DND-41 (cell line): ENCODE measurements around the gene RIBC2.
"Not testable (repeated sequence)": the region's sequence is repeated elsewhere in the genome, so short reads cannot be mapped to it uniquely, and the experiment has no call there.

Experiments
- EZH2 ChIP-seq: IDR thresholded peaks from 3 replicates; pipeline ENCODE4 v1.6.1; 2012; ENCODE audit warnings: borderline replicate concordance, low read depth, mild to moderate bottlenecking, moderate library complexity, low read length, inconsistent platforms; ENCODE audit not compliant: severe bottlenecking
- TF ChIP-seq, protein P1 (sequence below): IDR thresholded peaks from 2 replicates; pipeline ENCODE4 v1.5.1; 2012; ENCODE audit warnings: borderline replicate concordance, low read length, moderate library complexity, mild to moderate bottlenecking; ENCODE audit not compliant: poor library complexity, severe bottlenecking; ENCODE audit errors: extremely low read depth

DNA sequence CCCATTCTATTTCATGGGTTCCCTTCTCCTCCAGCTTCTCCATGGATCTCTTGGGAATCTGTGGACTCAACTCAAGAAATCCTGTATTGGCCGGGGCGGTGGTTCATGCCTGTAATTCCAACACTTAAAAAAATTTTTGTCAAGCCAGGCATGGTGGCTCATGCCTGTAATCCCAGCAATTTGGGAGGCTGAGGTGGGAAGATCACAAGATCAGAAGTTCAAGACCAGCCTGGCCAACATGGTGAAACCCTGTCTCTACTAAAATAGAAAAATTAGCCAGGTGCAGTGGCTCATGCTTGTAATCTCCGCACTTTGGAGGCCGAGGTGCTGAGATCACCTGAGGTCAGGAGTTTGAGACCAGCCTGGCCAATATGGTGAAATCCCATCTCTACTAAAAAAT lies 34.1 kb downstream of the RIBC2 start:
- TF ChIP-seq, protein P1, sequence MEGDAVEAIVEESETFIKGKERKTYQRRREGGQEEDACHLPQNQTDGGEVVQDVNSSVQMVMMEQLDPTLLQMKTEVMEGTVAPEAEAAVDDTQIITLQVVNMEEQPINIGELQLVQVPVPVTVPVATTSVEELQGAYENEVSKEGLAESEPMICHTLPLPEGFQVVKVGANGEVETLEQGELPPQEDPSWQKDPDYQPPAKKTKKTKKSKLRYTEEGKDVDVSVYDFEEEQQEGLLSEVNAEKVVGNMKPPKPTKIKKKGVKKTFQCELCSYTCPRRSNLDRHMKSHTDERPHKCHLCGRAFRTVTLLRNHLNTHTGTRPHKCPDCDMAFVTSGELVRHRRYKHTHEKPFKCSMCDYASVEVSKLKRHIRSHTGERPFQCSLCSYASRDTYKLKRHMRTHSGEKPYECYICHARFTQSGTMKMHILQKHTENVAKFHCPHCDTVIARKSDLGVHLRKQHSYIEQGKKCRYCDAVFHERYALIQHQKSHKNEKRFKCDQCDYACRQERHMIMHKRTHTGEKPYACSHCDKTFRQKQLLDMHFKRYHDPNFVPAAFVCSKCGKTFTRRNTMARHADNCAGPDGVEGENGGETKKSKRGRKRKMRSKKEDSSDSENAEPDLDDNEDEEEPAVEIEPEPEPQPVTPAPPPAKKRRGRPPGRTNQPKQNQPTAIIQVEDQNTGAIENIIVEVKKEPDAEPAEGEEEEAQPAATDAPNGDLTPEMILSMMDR: not testable (repeated sequence)
- not testable (repeated sequence) for TF ChIP-seq EZH2
